ENCODE data around the gene COL4A5. TPM values are rescaled to one million over a fixed set of nuclear protein-coding genes. Genes with fewer than 3 reads are reported as not detected.
"Not testable (repeated sequence)": the region's sequence is repeated elsewhere in the genome, so short reads cannot be mapped to it uniquely, and the experiment has no call there.

COL4A5 gene
- 14.6 TPM for polyA plus RNA-seq (ENCODE audit: insufficient read length)

- DNase-seq (ENCODE audit: low read depth): peak; percentile 8
Observed at GRCh38 chrX:108439426-108439942, at the start of gene COL4A5. Gene COL4A5, plus strand, starts transcription at chrX:108439838. Its CDS starts 288 bp downstream, at chrX:108440126.

GRCh38 chrX:108390976-108391717, 48.5 kb upstream of the COL4A5 start:
- DNase-seq (ENCODE audit: low read depth): not testable (repeated sequence)

GRCh38 chrX:108396188-108396891, 43.3 kb upstream of the COL4A5 start:
- no peak for DNase-seq (ENCODE audit: low read depth)

DNA sequence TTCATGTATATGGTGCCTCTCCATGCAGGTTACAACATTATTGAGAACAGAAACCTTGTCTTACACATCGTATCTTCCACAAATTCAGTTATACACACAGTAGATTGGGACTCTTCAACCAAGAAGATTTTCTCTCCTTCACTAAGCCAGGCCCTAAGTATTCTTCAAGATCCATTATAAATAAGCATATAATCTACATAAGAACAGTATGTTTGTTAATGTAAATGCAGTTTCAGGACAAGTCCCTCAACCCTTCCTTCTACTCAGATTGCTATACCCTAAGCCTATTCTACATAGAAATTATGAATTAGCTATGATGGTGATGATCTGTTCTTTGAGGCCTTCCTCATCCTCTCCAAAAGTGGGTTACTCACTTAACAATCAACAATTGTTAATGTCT, 42.7 kb upstream of the COL4A5 start:
- DNase-seq (ENCODE audit: low read depth): no peak

DNA sequence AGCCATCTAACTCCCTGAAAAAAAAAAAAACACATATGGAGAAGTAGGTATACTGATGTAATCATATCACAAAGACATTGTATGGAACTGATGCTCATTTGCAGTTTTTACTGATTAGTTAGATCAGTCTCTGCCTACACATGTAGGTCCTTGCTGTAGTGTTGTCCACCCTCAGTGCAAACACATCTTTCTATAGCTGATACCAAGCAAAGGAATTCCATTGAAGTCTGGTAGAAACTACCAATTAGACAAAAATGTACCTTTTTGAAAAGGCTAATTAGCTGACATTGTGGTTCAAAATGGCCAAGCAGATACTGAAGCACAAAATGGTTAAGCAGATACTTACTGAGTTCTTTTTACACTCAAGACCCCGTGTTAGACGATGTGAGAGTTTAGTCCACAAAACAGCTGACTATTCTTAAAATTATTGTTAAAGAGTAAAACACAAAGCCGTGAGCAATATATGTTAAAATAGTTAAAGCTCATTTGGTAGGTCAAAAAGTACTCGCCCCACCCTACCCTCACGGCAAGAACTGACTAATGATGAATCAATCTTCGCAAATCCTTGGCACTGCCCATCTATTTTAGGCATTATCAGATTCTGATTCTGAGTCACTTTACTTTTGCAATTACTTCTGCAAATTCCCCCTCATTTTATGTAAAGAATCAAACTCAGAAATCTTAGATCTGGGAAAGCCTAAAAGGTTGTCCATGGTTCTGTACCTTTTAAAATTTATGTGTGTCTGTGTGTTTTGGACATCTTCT, 41.8 kb upstream of the COL4A5 start:
- DNase-seq (ENCODE audit: low read depth): no peak

GRCh38 chrX:108399418-108400165, 40.0 kb upstream of the COL4A5 start:
- DNase-seq (ENCODE audit: low read depth): no peak

GRCh38 chrX:108412783-108413182, 26.9 kb upstream of the COL4A5 start:
- no peak for DNase-seq (ENCODE audit: low read depth)

DNA sequence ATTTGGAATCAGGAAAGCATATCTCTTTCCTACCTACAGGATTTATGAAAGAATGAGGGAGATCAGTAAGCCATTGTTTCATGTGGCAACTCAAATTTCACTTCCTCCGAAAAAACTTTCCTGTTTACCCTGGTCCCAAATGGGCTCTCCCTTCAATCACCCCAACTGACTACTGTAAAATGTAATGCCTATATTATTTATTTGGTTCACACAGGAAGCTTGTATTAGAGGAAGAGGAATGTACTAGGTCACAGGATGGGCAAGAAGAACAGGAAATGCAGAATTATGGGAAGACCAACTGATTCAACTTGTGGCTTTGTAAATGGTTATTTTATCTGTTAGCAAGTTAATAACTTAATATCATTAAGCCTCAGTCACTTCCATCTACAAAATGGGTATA, 24.5 kb upstream of the COL4A5 start:
- DNase-seq (ENCODE audit: low read depth): no peak

DNA sequence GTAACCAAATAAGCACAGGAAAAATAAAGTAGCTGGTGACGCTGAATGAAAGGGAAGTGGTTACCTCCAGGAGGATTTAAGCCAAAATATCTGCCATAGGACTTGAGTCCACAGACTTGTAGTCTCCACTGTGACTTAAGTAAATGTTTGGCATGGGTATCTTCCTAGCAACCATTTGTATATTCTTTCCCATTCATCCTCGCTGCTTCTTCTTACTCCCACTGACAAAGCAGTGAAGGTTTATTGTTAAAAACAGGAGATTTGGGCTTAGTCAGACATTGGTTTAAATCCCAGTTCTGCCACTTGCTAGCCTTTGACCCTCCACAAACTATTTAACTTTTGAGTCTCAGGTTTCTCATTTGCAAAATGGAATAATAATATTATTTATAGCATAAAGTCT, 23.7 kb upstream of the COL4A5 start:
- no peak for DNase-seq (ENCODE audit: low read depth)

DNA sequence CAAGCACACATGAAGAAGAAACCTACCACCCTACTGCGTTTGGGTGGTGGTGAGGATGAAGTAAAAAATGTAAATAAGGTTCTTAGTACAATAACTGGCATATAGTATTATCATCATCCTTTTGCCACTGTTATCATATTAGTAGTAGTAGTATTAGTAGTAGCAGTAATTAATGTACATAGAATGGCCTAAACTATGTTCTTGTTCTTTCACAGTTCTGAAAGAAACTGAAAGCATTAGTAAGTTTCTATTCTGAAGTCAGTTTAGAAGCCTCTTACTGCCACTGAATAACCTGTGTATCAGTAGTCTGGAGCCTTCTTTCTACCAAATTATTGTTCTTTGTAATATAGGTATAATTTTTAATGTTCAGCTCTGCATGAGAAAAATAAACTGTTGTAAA, 22.4 kb upstream of the COL4A5 start:
- no peak for DNase-seq (ENCODE audit: low read depth)

- DNase-seq (ENCODE audit: low read depth): no peak
Observed at GRCh38 chrX:108419401-108419800, 20.2 kb upstream of the COL4A5 start.

- DNase-seq (ENCODE audit: low read depth): no peak
Observed at GRCh38 chrX:108420481-108420880, 19.2 kb upstream of the COL4A5 start.

GRCh38 chrX:108426262-108426661, 13.4 kb upstream of the COL4A5 start:
- no peak for DNase-seq (ENCODE audit: low read depth)

GRCh38 chrX:108435261-108435660, 4.4 kb upstream of the COL4A5 start:
- no peak for DNase-seq (ENCODE audit: low read depth)

GRCh38 chrX:108437349-108438109, 2.1 kb upstream of the COL4A5 start:
- no peak for DNase-seq (ENCODE audit: low read depth)

GRCh38 chrX:108438110-108438623, 1.5 kb upstream of the COL4A5 start, which contains the start of gene COL4A6:
Gene COL4A6, minus strand, starts transcription at chrX:108438422. Its CDS starts 226 bp downstream, at chrX:108438196.
- DNase-seq (ENCODE audit: low read depth): no peak

DNA sequence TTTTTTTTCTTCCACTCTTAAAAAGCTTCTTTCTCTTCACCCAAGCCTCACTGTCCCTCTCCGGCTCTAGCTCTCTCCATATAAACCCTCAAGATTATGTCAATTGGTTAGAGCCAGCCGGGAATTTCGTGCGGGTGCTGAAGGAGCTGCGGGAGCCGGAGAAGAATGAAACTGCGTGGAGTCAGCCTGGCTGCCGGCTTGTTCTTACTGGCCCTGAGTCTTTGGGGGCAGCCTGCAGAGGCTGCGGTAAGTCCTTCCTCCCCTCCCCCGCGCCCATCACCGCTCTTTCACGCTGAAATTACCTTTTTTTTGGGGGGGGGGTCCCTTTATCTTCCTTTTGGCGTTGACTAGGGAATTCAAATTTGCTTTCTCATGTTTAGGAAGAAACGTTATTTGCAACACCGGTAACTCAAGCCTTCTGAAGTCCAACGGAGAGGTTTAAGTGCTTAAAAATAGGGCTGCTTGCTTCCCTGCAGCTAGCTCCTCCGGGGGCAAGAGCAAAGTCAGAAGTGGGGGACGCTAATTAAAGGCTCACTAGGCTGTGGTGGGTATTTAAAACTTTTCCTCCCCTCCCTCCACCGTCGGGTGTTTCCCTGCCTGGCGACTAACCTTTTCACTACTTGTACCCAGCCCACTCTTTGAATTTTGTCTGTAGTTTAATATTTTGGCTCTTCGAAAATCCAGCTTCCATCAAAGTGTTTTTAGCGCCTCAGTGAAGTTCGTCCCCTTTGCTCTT, 491 bp downstream of the COL4A5 start:
- DNase-seq (ENCODE audit: low read depth): no peak

- no peak for DNase-seq (ENCODE audit: low read depth)
Observed at GRCh38 chrX:108442901-108443464, 3.3 kb downstream of the COL4A5 start.

DNA sequence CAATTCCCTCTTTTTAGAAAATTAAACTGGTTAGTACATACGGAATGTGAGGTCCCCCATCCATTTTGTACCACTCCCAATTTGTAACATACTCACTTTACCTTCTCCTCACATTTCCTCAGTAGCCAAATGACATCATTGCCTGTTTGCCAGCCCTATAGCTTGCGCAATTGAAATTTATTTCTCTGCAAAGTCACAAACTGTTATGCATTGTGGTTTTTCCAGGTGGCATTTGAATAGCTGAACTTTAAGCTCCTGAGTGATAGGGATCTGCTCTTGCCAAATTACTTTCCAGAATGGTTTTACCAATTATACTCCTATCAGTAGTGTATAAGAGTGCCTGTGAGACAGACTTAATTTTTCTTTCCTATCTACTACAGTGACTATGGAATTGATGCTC, 7.7 kb downstream of the COL4A5 start:
- DNase-seq (ENCODE audit: low read depth): no peak
